Thymus (tissue), 11 donors: ENCODE data around the gene LMTK3. TPM values are rescaled to one million over a fixed set of nuclear protein-coding genes. Genes with fewer than 3 reads are reported as not detected.
"Not testable (repeated sequence)": the region's sequence is repeated elsewhere in the genome, so short reads cannot be mapped to it uniquely, and the experiment has no call there.

Experiments
- DNase-seq, 9 donors: peaks; one replicate each; pipeline ENCODE4 v3.0.0-alpha.2; 2013; ENCODE audit warnings: low spot score in 9 of 9, low read depth in 6 of 9, missing footprints in 1 of 9
- H3K27ac ChIP-seq, 2 donors: one replicate each; pipeline ENCODE4 v1.5.1; 2013; ENCODE audit warnings: control low read depth in 1 of 2, low read depth in 1 of 2, low read length in 1 of 2, mild to moderate bottlenecking in 1 of 2, moderate library complexity in 1 of 2
- H3K27me3 ChIP-seq, 2 donors: one replicate each; pipeline ENCODE4 v1.5.1; 2013; ENCODE audit warnings: low read length in 1 of 2; ENCODE audit not compliant: control insufficient read depth in 2 of 2, insufficient read depth in 1 of 2
- H3K36me3 ChIP-seq, 2 donors: one replicate each; pipeline ENCODE4 v1.5.1; 2013; ENCODE audit warnings: low read length in 1 of 2, mild to moderate bottlenecking in 1 of 2, moderate library complexity in 1 of 2; ENCODE audit not compliant: control insufficient read depth in 2 of 2, insufficient read depth in 2 of 2
- H3K4me1 ChIP-seq, 2 donors: one replicate each; pipeline ENCODE4 v1.5.1; 2013; ENCODE audit warnings: low read length in 2 of 2; ENCODE audit not compliant: control insufficient read depth in 2 of 2, insufficient read depth in 2 of 2
- H3K4me3 ChIP-seq, 2 donors: one replicate each; pipeline ENCODE4 v1.5.1; 2013; ENCODE audit warnings: low read length in 2 of 2, control low read depth in 1 of 2, mild to moderate bottlenecking in 1 of 2
- H3K9me3 ChIP-seq, 2 donors: one replicate each; pipeline ENCODE4 v1.5.1; 2013; ENCODE audit warnings: low read length in 1 of 2, mild to moderate bottlenecking in 1 of 2; ENCODE audit not compliant: control insufficient read depth in 2 of 2, insufficient read depth in 1 of 2
- WGBS: extraction: QIAGEN DNeasy Blood & Tissue Kit; methylation state at CpG from one replicate; pipeline ENCODE4 v1.1.7; 2013; 5-methylcytosine and 5-hydroxymethylcytosine counted together
- polyA plus RNA-seq: library from polyadenylated mRNA; stranded (reverse); fragments of 200-250 nt; gene quantifications from one replicate; pipeline ENCODE4 v1.2.3, GENCODE V29; 2013
- total RNA-seq: library from RNA; stranded (reverse); fragments of 120-200 nt; gene quantifications from one replicate; pipeline ENCODE4 v1.2.4, GENCODE V29; 2013
- donor health status: healthy.

LMTK3 gene
- total and polyA plus RNA-seq, 2 donors: 0.19 to 1.5 TPM

GRCh38 chr19:48543121-48543710, 31.6 kb upstream of the LMTK3 start:
- DNase-seq: no peak
- H3K27ac ChIP-seq: no peak overlapping the region
- H3K36me3 ChIP-seq: no peaks in the 10 kb centered on the region
- no peaks in the 10 kb centered on the region for H3K9me3 ChIP-seq
- H3K4me3 ChIP-seq: no peak overlapping the region
- H3K4me1 ChIP-seq: no peaks in the 10 kb centered on the region
- no peaks in the 10 kb centered on the region for H3K27me3 ChIP-seq
- 53% methylated on average over 19 of the region's 19 CpGs for WGBS

DNA sequence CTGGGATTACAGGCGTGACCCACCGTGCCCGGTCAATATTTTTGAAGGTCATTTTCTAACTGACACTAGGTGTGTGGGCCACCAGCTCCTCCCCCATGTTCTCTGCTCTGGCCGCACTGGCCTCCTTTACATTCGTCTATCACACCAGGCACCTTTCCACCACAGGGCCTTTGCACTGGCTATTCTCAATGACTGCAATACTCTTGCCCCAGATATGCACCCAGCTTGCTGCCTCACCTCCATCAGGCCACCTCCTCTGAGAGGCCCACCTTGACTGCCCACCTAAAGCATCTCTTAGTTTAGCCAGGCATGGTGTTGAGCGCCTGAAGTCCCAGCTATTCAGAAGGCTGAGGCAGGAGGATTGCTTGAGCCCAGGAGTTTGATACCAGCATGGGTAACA, 30.2 kb upstream of the LMTK3 start:
- 92% methylated on average over 6 of the region's 6 CpGs for WGBS
- H3K4me1 ChIP-seq: no peaks in the 10 kb centered on the region

GRCh38 chr19:48540110-48540509, 28.5 kb upstream of the LMTK3 start:
- H3K27me3 ChIP-seq: no peaks in the 10 kb centered on the region
- WGBS: 89% methylated on average over 7 of the region's 7 CpGs
- H3K36me3 ChIP-seq: no peaks in the 10 kb centered on the region
- no peak overlapping the region for H3K27ac ChIP-seq
- no peak for DNase-seq
- H3K4me3 ChIP-seq: no peak overlapping the region
- H3K9me3 ChIP-seq: no peaks in the 10 kb centered on the region
- no peaks in the 10 kb centered on the region for H3K4me1 ChIP-seq

More for the DNA sequence above, 30.2 kb upstream of the LMTK3 start:
- no peak for DNase-seq
- H3K27ac ChIP-seq: no peak overlapping the region
- no peaks in the 10 kb centered on the region for H3K27me3 ChIP-seq
- no peaks in the 10 kb centered on the region for H3K9me3 ChIP-seq
- H3K4me3 ChIP-seq: no peak overlapping the region
- no peaks in the 10 kb centered on the region for H3K36me3 ChIP-seq

DNA sequence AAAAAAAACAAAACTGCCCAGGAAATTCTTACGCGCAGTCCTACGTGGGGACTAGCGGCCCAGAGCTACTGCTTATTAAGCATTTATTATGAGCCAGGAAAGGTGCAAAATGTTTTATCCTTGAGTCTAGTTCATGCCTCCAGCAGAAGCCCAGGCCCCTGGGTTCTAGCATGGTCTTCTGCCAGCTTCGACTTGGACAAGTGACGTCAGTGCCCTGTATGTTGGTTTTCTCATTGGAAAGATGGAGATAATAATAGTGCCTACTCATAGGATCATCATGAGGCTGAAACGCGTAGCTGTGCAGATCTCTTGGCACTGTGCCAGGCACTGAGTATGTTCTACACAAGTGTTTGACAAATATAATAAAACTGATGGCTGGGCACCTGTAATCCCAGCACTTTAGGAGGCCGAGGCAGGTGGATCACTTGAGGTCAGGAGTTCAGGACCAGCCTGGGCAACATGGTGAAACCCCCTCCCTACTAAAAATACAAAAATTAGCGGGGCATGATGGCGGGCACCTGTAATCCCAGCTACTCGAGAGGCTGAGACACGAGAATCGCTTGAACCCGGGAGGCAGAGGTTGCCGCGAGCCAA, 28.0 kb upstream of the LMTK3 start:
- Histone ChIP-seq H3K4me3 (no peak overlapping the region), H3K36me3 (no peaks in the 10 kb centered on the region), H3K4me1 (no peaks in the 10 kb centered on the region), H3K9me3 (no peaks in the 10 kb centered on the region), H3K27me3 (no peaks in the 10 kb centered on the region), H3K27ac (no peak overlapping the region)
- 94% methylated on average over 17 of the region's 17 CpGs for WGBS
- DNase-seq: no peak

- WGBS: 96% methylated on average over 8 of the region's 8 CpGs
- H3K4me1 ChIP-seq, H3K9me3 ChIP-seq, H3K36me3 ChIP-seq, DNase-seq, H3K27me3 ChIP-seq, H3K4me3 ChIP-seq, H3K27ac ChIP-seq: not testable (repeated sequence)
Measured at GRCh38 chr19:48538057-48538456, 26.4 kb upstream of the LMTK3 start.

- Histone ChIP-seq H3K9me3 (no peaks in the 10 kb centered on the region), H3K4me1 (no peaks in the 10 kb centered on the region), H3K27me3 (no peaks in the 10 kb centered on the region), H3K36me3 (no peaks in the 10 kb centered on the region), H3K27ac (no peak overlapping the region), H3K4me3 (no peak overlapping the region)
- no peak for DNase-seq
- 92% methylated on average over 7 of the region's 7 CpGs for WGBS
Measured at GRCh38 chr19:48537541-48537940, 25.9 kb upstream of the LMTK3 start.

GRCh38 chr19:48533770-48534169, 22.1 kb upstream of the LMTK3 start:
- WGBS: 95% methylated on average over 10 of the region's 10 CpGs
- DNase-seq: no peak
- Histone ChIP-seq H3K36me3 (no peaks in the 10 kb centered on the region), H3K27ac (no peak overlapping the region), H3K4me1 (no peaks in the 10 kb centered on the region), H3K27me3 (no peaks in the 10 kb centered on the region), H3K9me3 (peaks cover 0 to 7% of the 10 kb centered on the region in 2 donors), H3K4me3 (no peak overlapping the region)

- DNase-seq: no peak
- WGBS: 93% methylated on average over 6 of the region's 6 CpGs
- Histone ChIP-seq H3K27me3 (no peaks in the 10 kb centered on the region), H3K27ac (no peak overlapping the region), H3K36me3 (no peaks in the 10 kb centered on the region), H3K9me3 (peaks cover 0 to 22% of the 10 kb centered on the region in 2 donors), H3K4me1 (no peaks in the 10 kb centered on the region), H3K4me3 (no peak overlapping the region)
Measured at GRCh38 chr19:48530770-48531169, 19.1 kb upstream of the LMTK3 start.

- no peak overlapping the region for H3K4me3 ChIP-seq
- DNase-seq: no peak
- H3K4me1 ChIP-seq: no peaks in the 10 kb centered on the region
- H3K27ac ChIP-seq: no peak overlapping the region
- no peaks in the 10 kb centered on the region for H3K27me3 ChIP-seq
- H3K9me3 ChIP-seq: peaks cover 0 to 22% of the 10 kb centered on the region in 2 donors
- no peaks in the 10 kb centered on the region for H3K36me3 ChIP-seq
- 78% methylated on average over 20 of the region's 20 CpGs for WGBS
Measured at GRCh38 chr19:48530066-48530720, 18.6 kb upstream of the LMTK3 start.
